ENCODE data around the gene REXO4. TPM values are rescaled to one million over a fixed set of nuclear protein-coding genes. Genes with fewer than 3 reads are reported as not detected.

REXO4 gene
- total and polyA plus RNA-seq, 2 of the 4 experiments (the other 2 are of a cell fraction) = 16.1 to 21.8 TPM

DNA sequence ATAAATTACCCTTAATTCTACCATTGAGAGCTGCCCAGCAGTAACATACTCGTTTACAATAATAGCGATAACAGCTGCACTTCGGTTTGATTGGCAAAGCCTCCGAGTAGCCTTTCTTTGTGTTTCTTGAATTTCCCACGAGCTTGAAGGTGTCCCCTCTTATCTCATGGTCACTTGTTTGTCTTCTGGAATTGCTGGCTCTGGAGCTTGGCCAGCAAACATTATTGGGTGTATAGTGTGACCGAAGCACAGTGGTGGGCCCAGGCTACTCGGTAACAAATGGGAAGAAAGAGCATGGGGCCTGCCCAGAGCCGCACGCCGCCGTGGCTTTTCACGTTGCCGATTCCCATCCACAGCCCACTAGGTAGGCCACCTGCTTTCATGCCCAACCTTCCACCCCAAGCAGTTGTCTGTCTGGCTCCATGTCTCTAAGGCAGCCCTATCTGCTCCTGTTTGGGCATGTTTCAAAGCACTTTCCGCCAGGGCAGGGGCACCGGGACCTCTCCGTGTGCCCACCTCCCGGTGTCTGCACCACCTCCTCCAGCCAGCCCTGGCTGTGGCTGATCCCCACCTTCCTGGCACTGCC lies 33.0 kb downstream of the REXO4 start:
- Histone ChIP-seq H4K20me1 (ENCODE audit: insufficient read depth, low read length) (no peaks in the 10 kb centered on the region; the same call in 1 of the 2 replicates), H3K4me3 (ENCODE audit: insufficient read depth, low read depth, low read length) (no peak overlapping the region), H3K4ac (ENCODE audit: low read depth, low read length) (no peak overlapping the region), H3K56ac (ENCODE audit: extremely low read depth, insufficient read depth, low read length) (no peak overlapping the region), H3K9me1 (ENCODE audit: insufficient read depth, low read length) (no peaks in the 10 kb centered on the region), H3K27ac (ENCODE audit: insufficient read depth, low read length) (no peak overlapping the region), H4K91ac (ENCODE audit: insufficient read depth, low read depth, low read length) (no peak overlapping the region), H2AFZ (replicated peaks; ENCODE audit: low read length, poor library complexity) (no peak overlapping the region), H3K18ac (ENCODE audit: low read depth, low read length) (no peak overlapping the region), H3K27me3 (ENCODE audit: control insufficient read depth, insufficient read depth, low read length) (no peaks in the 10 kb centered on the region), H3K9ac (ENCODE audit: low read depth, low read length) (no peak overlapping the region), H3K4me2 (ENCODE audit: low read depth, low read length) (no peak overlapping the region), H4K8ac (ENCODE audit: low read depth in 2 of 2, low read length in 2 of 2) (no peak overlapping the region), H3K36me3 (ENCODE audit: control insufficient read depth, insufficient read depth, low read length) (no peaks in the 10 kb centered on the region), H2BK5ac (ENCODE audit: low read depth, low read length, poor library complexity, severe bottlenecking) (no peak overlapping the region), H4K5ac (ENCODE audit: low read depth, low read length) (no peak overlapping the region), H2BK15ac (ENCODE audit: low read depth, low read length) (no peak overlapping the region), H3K4me1 (ENCODE audit: control insufficient read depth, insufficient read depth, low read length) (no peaks in the 10 kb centered on the region), H3K79me1 (ENCODE audit: low read depth in 1 of 2, low read length in 2 of 2) (no peaks in the 10 kb centered on the region), H2BK20ac (ENCODE audit: low read depth, low read length) (no peak overlapping the region), H2BK120ac (ENCODE audit: low read depth, low read length) (no peak overlapping the region), H2AK9ac (replicated peaks; ENCODE audit: low read depth, low read length, poor library complexity) (no peak overlapping the region), H3K14ac (replicated peaks; ENCODE audit: low read depth, low read length) (no peak overlapping the region), H2AK5ac (ENCODE audit: low read depth, low read length) (no peak overlapping the region), H3K9me3 (ENCODE audit: control insufficient read depth, insufficient read depth, low read length) (no peaks in the 10 kb centered on the region), H3K23ac (ENCODE audit: low read depth, low read length) (no peak overlapping the region)
- WGBS, 2 experiments (ENCODE audit: extremely low coverage in 2 of 2, insufficient read length in 1 of 2) = no CpG with 5 or more reads among the region's 17 CpGs
- BruUV-seq (replicated peaks) = no TSS peak
- in situ Hi-C loops (cut with MboI; ENCODE audit: low sequenced_read_pairs) = no loop called here
- TF ChIP-seq, protein P1, sequence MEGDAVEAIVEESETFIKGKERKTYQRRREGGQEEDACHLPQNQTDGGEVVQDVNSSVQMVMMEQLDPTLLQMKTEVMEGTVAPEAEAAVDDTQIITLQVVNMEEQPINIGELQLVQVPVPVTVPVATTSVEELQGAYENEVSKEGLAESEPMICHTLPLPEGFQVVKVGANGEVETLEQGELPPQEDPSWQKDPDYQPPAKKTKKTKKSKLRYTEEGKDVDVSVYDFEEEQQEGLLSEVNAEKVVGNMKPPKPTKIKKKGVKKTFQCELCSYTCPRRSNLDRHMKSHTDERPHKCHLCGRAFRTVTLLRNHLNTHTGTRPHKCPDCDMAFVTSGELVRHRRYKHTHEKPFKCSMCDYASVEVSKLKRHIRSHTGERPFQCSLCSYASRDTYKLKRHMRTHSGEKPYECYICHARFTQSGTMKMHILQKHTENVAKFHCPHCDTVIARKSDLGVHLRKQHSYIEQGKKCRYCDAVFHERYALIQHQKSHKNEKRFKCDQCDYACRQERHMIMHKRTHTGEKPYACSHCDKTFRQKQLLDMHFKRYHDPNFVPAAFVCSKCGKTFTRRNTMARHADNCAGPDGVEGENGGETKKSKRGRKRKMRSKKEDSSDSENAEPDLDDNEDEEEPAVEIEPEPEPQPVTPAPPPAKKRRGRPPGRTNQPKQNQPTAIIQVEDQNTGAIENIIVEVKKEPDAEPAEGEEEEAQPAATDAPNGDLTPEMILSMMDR (conservative IDR thresholded peaks at IDR 0.05; ENCODE audit: low read depth, low read length) = no peak
- TF ChIP-seq SMC3 (IDR thresholded peaks at IDR 0.05; ENCODE audit: low read depth, low read length) = no peak
- no peak for TF ChIP-seq MXI1 (IDR thresholded peaks at IDR 0.05; ENCODE audit: borderline replicate concordance, low read depth, low read length)
- TF ChIP-seq MAZ (IDR thresholded peaks at IDR 0.05; ENCODE audit: borderline replicate concordance, low read depth, low read length) = no peak
- no peak for TF ChIP-seq RAD21 (IDR thresholded peaks at IDR 0.05; ENCODE audit: low read length)
- no peak for TF ChIP-seq ELK1 (IDR thresholded peaks at IDR 0.05; ENCODE audit: borderline replicate concordance, low read depth, low read length)
- no peak for TF ChIP-seq CEBPB (IDR thresholded peaks at IDR 0.05; ENCODE audit: low read depth, low read length)
- no peak for TF ChIP-seq NFE2L2 (IDR thresholded peaks at IDR 0.05; ENCODE audit: low read depth, low read length)
- TF ChIP-seq POLR2A (IDR thresholded peaks at IDR 0.05; ENCODE audit: low read depth, low read length) = no peak
- TF ChIP-seq BHLHE40 (IDR thresholded peaks at IDR 0.05; ENCODE audit: low read depth, low read length) = no peak
- TF ChIP-seq FOS (IDR thresholded peaks at IDR 0.05; ENCODE audit: low read depth, low read length) = no peak
- no peak for TF ChIP-seq CHD1 (IDR thresholded peaks at IDR 0.05; ENCODE audit: low read depth, low read length)
- TF ChIP-seq RFX5 (IDR thresholded peaks at IDR 0.05; ENCODE audit: low read depth, low read length) = no peak
- TF ChIP-seq MAFK (IDR thresholded peaks at IDR 0.05; ENCODE audit: low read depth, low read length) = no peak
- TF ChIP-seq RCOR1 (IDR thresholded peaks at IDR 0.05; ENCODE audit: insufficient replicate concordance, low read length) = no peak
- TF ChIP-seq, protein P2, sequence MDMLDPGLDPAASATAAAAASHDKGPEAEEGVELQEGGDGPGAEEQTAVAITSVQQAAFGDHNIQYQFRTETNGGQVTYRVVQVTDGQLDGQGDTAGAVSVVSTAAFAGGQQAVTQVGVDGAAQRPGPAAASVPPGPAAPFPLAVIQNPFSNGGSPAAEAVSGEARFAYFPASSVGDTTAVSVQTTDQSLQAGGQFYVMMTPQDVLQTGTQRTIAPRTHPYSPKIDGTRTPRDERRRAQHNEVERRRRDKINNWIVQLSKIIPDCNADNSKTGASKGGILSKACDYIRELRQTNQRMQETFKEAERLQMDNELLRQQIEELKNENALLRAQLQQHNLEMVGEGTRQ (IDR thresholded peaks at IDR 0.05; ENCODE audit: low read depth, low read length) = no peak
- ChIA-PET CTCF (no interaction called here), POLR2A (ENCODE audit: unreplicated experiment) (no interaction called here)
- dilution Hi-C loops (cut with HindIII; ENCODE audit: low sequenced_read_pairs, unreplicated experiment) = no loop called here
- no peak for DNase-seq
- intact Hi-C loops (cut with micrococcal nuclease) = no loop called here
- no peak for ATAC-seq (ENCODE audit: low read depth)
